ENCODE measurements around the gene HACD4.
A peak's percentile ranks its signal among the peaks of the same experiment; 100 is the strongest.
"Not testable (repeated sequence)": the region's sequence is repeated elsewhere in the genome, so short reads cannot be mapped to it uniquely, and the experiment has no call there.

HACD4 gene

GRCh38 chr9:20988061-20988460 lies 43.4 kb downstream of the HACD4 start:
- TF ChIP-seq CTCF (IDR thresholded peaks at IDR 0.05; ENCODE audit: low read depth, low read length), result no peak
- H3K4me3 ChIP-seq (ENCODE audit: low read depth, low read length), result no peak overlapping the region

GRCh38 chr9:20987521-20987920 lies 43.9 kb downstream of the HACD4 start:
- no peak for TF ChIP-seq CTCF (IDR thresholded peaks at IDR 0.05; ENCODE audit: low read depth, low read length)

GRCh38 chr9:20985851-20986600 lies 45.4 kb downstream of the HACD4 start:
- no peak for TF ChIP-seq CTCF (IDR thresholded peaks at IDR 0.05; ENCODE audit: low read depth, low read length)
- H3K4me3 ChIP-seq (ENCODE audit: low read depth, low read length), result no peak overlapping the region

More at GRCh38 chr9:20987521-20987920, 43.9 kb downstream of the HACD4 start:
- no peak overlapping the region for H3K4me3 ChIP-seq (ENCODE audit: low read depth, low read length)

GRCh38 chr9:20984506-20984905 lies 46.9 kb downstream of the HACD4 start:
- H3K4me3 ChIP-seq (ENCODE audit: low read depth, low read length), result no peak overlapping the region
- TF ChIP-seq CTCF (IDR thresholded peaks at IDR 0.05; ENCODE audit: low read depth, low read length), result no peak

GRCh38 chr9:20981486-20981885 lies 50.0 kb downstream of the HACD4 start:
- no peak for TF ChIP-seq CTCF (IDR thresholded peaks at IDR 0.05; ENCODE audit: low read depth, low read length)
- H3K4me3 ChIP-seq (ENCODE audit: low read depth, low read length), result peak overlapping the region; percentile 40

GRCh38 chr9:20980832-20981455 lies 50.5 kb downstream of the HACD4 start:
- peak overlapping the region; percentile 40 for H3K4me3 ChIP-seq (ENCODE audit: low read depth, low read length)
- TF ChIP-seq CTCF (IDR thresholded peaks at IDR 0.05; ENCODE audit: low read depth, low read length), result no peak

- no peak overlapping the region for H3K4me3 ChIP-seq (ENCODE audit: low read depth, low read length)
- no peak for TF ChIP-seq CTCF (IDR thresholded peaks at IDR 0.05; ENCODE audit: low read depth, low read length)
These were observed 53.2 kb downstream of the HACD4 start for GRCh38 chr9:20978249-20978648.

GRCh38 chr9:20974191-20974938 lies 57.1 kb downstream of the HACD4 start:
- not testable (repeated sequence) for H3K4me3 ChIP-seq (ENCODE audit: low read depth, low read length)

GRCh38 chr9:20973246-20973947 lies 58.0 kb downstream of the HACD4 start:
- H3K4me3 ChIP-seq (ENCODE audit: low read depth, low read length), result not testable (repeated sequence)

Data from WI38 (cell line).